HCT116 (cell line): ENCODE measurements around the gene SCAND1.

Experiments
- CEBPB ChIP-seq: IDR thresholded peaks from 2 replicates; pipeline ENCODE4 v1.6.1; 2012; ENCODE audit warnings: low read depth
- TF ChIP-seq, protein P1 (sequence below): IDR thresholded peaks from 2 replicates; pipeline ENCODE4 v1.6.1; 2012
- TF ChIP-seq, protein P2 (sequence below): IDR thresholded peaks from 2 replicates; pipeline ENCODE4 v1.6.1; 2012

DNA sequence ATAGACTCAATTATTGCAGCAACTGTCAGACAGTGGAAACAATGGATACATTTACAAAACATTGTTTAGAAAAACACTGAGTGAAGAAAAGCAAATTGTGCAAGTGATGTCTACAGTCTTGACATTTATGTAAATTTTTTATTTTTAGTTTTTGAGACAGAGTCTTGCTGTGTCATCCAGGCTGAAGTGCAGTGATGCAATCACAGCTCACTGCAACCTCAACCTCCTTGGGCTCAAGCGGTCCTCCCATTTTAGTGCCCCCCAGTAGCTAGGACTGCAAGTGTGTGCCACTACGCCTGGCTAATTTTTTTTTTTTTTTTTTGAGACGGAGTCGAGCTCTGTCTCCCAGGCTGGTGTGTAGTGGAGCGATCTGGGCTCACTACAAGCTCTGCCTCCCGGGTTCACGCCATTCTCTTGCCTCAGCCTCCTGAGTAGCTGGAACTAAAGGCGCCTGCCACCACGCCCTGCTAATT, 23.8 kb upstream of the SCAND1 start:
- TF ChIP-seq, protein P1, sequence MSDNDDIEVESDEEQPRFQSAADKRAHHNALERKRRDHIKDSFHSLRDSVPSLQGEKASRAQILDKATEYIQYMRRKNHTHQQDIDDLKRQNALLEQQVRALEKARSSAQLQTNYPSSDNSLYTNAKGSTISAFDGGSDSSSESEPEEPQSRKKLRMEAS = no peak
- TF ChIP-seq, protein P2, sequence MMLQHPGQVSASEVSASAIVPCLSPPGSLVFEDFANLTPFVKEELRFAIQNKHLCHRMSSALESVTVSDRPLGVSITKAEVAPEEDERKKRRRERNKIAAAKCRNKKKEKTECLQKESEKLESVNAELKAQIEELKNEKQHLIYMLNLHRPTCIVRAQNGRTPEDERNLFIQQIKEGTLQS = no peak
- no peak for TF ChIP-seq CEBPB
